CD4-positive, alpha-beta T cell treated with Interleukin-10 for 1 hour (primary cell): Measurements from ENCODE around the gene RAB21.
A peak's percentile ranks its signal among the peaks of the same experiment; 100 is the strongest.
"Not testable (repeated sequence)": the region's sequence is repeated elsewhere in the genome, so short reads cannot be mapped to it uniquely, and the experiment has no call there.

Experiments
- DNase-seq: peaks from one replicate; pipeline ENCODE4 v3.0.0-alpha.2; 2020

RAB21 gene

GRCh38 chr12:71755146-71755892 is 656 bp downstream of the RAB21 start:
- DNase-seq = peak; percentile 75

GRCh38 chr12:71756054-71756690 is 1.5 kb downstream of the RAB21 start:
- DNase-seq = no peak

GRCh38 chr12:71759941-71760340 is 5.3 kb downstream of the RAB21 start:
- no peak for DNase-seq

- no peak for DNase-seq
These were observed 5.8 kb downstream of the RAB21 start for GRCh38 chr12:71760471-71760870.

- DNase-seq = not testable (repeated sequence)
These were observed 6.7 kb downstream of the RAB21 start for GRCh38 chr12:71761354-71761753.

- DNase-seq = no peak
These were observed 9.2 kb downstream of the RAB21 start for GRCh38 chr12:71763677-71764379.

GRCh38 chr12:71764587-71765321 is 10.1 kb downstream of the RAB21 start:
- no peak for DNase-seq

GRCh38 chr12:71766202-71766601 is 11.5 kb downstream of the RAB21 start:
- no peak for DNase-seq

GRCh38 chr12:71767183-71767582 is 12.5 kb downstream of the RAB21 start:
- DNase-seq = no peak

- DNase-seq = no peak
These were observed 14.2 kb downstream of the RAB21 start for GRCh38 chr12:71768900-71769299.

- no peak for DNase-seq
These were observed 16.4 kb downstream of the RAB21 start for GRCh38 chr12:71771069-71771468.

- DNase-seq = no peak
These were observed 18.1 kb downstream of the RAB21 start for GRCh38 chr12:71772735-71773134.

GRCh38 chr12:71780237-71780822 is 25.7 kb downstream of the RAB21 start:
- DNase-seq = peak; percentile 61

- no peak for DNase-seq
These were observed 27.4 kb downstream of the RAB21 start for GRCh38 chr12:71782017-71782416.

GRCh38 chr12:71786829-71787228 is 32.2 kb downstream of the RAB21 start:
- no peak for DNase-seq

- no peak for DNase-seq
These were observed 32.9 kb downstream of the RAB21 start for GRCh38 chr12:71787580-71787979.

GRCh38 chr12:71790331-71790730 is 35.7 kb downstream of the RAB21 start:
- no peak for DNase-seq

- DNase-seq = no peak
These were observed 36.9 kb downstream of the RAB21 start for GRCh38 chr12:71791473-71792150.

GRCh38 chr12:71792599-71792998 is 37.9 kb downstream of the RAB21 start:
- no peak for DNase-seq

- DNase-seq = no peak
These were observed 41.2 kb downstream of the RAB21 start for GRCh38 chr12:71795901-71796300.

GRCh38 chr12:71797531-71797930 is 42.9 kb downstream of the RAB21 start:
- no peak for DNase-seq

GRCh38 chr12:71799106-71799505 is 44.4 kb downstream of the RAB21 start:
- DNase-seq = no peak
